Measurements from ENCODE around the gene RAET1E.
"Not testable (repeated sequence)": the region's sequence is repeated elsewhere in the genome, so short reads cannot be mapped to it uniquely, and the experiment has no call there.

RAET1E gene

DNA sequence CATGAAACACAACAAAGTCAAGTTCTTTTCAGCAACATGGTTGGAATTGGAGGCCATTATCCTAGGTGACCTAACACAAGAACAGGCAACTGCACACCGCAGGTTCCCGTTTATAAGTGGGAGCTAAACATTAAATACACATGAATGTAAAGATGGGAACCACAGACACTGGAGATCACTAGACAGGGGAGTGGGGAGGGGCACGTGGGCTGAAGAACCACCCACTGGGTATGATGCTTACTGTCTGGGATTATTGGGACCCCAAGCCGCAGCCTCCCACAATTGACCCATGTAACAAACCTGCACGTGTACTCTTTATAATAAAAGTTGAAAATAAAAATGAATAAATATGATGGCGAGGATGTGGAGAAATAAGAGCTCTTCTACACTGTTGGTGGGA, 33.6 kb upstream of the RAET1E start:
- Histone ChIP-seq H3K4me3 (no peak overlapping the region), H3K27ac (no peak overlapping the region)

DNA sequence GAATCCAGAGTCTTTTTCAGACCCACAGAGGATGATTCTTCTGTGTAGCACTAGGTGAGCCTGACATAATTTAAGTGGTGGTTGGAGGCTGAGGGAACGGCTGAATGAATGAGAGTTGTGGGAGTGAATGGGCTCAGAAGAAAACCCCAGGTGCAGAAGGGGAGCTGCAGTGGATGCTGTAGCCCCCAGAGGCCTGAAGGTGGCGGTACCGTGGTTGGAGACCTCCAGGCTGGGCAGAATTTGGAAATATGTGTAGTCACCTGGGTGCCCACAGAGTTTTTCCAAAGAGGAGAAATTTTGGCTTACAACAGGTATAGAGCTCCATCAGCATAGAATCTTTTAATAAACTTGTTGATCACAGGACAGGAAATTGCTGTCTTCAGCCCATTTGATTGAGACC, 31.5 kb upstream of the RAET1E start:
- no peak overlapping the region for H3K27ac ChIP-seq
- no peak overlapping the region for H3K4me3 ChIP-seq

DNA sequence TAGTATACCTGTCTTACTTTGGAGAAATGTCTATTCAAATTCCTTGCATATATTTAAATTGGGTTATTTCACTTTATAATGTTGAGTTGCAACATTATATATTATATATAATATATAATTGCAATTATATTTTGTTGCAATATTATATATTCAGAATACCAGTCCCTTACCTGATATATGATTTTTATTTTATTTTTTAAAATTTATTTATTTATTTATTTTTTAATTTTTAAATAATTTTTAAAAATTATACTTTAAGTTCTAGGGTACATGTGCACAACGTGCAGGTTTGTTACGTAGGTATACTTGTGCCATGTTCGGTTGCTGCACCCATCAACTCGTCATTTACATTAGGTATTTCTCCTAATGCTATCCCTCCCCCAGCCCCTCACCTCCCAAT, 29.1 kb upstream of the RAET1E start:
- not testable (repeated sequence) for H3K4me3 ChIP-seq, H3K27ac ChIP-seq

DNA sequence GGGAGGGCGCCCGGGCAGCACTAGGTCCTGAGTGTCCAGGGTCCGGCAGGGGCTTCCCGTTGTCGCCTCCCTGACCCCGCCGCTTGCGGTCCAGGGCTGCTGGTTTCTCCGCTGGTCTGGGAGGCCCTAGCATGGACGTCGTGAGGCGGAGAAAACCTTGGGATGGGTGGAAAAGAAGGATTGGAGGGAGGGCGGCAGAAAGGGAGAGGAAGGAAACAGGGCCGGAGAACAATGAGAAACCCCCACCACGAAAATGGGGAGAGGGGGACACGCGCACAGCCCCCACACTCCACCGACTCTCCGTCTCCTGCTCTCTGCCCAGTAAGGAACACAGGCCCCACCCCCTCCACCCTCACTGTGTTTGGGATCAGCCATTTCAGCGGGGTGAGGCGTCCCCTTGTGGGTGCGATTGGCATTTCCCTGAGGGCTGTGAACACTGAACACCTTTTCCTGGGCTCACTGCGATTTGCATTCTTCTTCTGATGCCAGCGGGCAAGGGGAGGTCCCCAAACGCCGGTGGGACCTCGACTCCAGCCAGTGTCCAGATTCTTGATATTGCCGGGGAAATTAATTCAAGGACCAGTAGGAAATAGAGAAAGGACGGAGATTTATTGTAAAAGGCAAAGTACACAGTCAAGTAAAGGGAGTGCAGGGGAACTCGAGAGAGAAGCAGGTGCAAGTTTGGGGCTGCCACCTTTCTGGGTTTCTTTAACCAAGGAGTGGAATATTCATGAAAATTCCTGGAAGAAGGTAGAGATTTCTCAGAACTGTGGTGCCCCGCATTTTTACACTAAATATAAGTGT, 28.3 kb upstream of the RAET1E start:
- Histone ChIP-seq H3K27ac (peak overlapping the region in 15 of 21 experiments; percentile 2 to 73 (median 56)), H3K4me3 (peak overlapping the region; percentile 27 to 51 (median 40))

DNA sequence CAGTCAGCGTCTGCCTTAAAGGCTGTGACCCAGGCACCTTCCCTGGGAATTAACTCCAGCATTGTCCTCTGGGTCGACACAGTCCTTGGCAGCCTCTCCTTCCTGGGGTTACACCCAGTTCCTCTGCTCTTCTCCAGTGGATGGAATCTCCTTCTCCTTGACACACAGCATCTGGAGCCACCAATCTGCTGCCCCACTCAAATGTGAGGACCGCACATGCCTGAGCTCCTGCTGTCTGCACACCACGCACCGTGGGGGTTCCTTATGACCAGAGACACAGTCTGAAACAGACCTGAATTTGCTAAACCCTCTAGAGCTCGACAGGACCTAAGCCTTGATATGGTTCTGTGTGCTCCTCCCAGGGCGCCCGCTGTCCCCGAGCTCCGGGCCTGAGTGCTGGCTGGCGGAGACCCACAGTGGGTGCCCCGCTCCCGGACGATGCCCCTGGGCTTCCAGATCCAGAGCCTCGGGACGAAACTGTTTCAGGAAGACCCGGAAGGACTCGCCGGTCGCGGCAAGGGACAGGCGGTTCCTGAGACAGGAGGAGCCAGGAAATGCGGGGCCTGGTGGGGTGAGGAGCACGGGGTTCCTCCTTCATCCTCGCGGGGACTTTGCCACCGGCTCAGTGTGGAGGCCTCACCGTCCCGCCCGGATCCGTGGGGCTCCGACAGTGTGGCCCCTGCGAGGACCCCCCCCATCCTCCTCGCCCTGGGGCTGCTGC, 27.5 kb upstream of the RAET1E start:
- Histone ChIP-seq H3K4me3 (peak overlapping the region; percentile 27 to 51 (median 40)), H3K27ac (peak overlapping the region in 15 of 21 experiments; percentile 2 to 73 (median 56))

DNA sequence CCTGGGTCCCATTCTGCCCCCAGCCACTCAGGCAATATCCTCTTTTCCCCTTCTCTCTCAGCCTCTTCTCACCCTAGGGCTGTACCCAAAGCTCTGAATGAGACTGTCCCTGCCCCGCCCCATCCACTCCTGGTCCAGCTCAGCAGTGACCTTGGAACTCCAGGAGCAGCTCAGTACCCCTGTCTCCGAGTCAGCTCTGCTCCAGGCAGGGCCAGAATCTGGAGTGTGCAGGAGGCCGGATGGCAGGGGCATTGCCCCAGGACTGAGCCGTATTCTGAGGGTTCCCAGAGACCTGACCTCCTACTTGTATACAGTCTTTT, 27.0 kb upstream of the RAET1E start:
- Histone ChIP-seq H3K4me3 (no peak overlapping the region), H3K27ac (peak overlapping the region in 1 of 21 experiments; percentile 35)

DNA sequence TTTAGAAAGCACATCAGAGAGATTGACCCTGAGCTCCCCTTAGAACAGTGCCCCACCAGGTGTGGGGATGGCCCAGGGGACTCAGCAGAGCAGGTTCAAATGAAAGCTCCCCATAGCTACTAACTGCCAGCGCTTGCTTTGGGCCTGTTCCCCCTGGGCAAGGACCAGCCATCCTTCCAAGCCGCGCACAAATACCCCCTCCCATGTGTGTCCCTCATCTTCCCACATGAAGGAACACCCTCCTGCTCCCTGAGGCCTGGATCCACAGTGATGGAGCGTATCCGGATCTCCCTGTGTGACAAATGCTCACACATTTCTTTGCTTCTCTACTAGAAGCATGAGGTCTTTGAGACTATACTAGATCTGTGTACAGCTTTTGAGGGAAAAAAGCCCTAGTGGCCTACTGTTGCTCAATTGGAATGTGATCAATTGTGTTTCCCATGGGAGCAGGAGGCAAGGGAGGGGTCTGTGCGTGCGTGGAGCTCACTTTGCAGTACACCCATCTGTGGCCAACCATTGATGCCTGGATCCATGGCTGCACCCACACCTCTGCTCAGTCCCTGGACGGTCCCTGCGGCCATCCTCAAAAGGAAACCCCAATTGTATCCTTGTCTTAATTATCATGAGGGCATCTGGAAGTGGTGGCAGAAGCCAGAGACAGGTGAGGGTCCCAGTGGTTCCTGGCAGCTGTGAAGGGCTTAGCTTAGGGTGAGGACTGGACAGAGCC, 26.5 kb upstream of the RAET1E start:
- Histone ChIP-seq H3K27ac (no peak overlapping the region), H3K4me3 (no peak overlapping the region)

DNA sequence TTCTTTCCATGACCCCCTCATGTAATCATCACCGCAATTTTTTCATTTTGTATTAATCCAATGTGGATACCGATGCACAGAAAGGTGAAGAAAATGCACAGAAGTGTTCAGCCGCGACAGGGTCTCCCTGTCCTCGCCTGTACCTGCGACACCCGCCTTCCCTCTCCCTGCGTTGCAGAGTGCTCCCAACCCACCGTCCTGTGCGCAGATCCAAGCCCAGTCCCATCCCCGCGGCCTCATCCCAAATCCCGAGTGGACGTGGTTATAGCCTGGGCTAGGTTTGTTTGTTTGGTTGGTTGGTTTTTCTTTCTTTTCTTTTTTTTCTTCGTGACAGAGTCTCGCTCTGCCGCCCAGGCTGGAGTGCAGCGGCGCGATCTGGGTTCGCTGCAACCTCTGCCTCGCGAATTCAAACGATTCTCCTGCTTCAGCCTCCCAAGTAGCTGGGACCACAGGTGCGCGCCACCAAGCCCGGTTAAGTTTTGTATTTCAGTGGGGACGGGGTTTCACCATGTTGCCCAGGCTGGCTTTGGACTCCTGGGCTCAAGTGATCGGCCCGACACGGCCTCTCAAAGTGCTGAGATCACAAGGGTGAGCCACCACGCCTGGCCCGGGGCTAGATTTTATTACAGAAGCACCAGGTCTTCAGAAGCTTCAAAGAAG, 25.5 kb upstream of the RAET1E start:
- H3K27ac ChIP-seq, result no peak overlapping the region
- peak overlapping the region; percentile 27 to 42 (median 39) for H3K4me3 ChIP-seq

DNA sequence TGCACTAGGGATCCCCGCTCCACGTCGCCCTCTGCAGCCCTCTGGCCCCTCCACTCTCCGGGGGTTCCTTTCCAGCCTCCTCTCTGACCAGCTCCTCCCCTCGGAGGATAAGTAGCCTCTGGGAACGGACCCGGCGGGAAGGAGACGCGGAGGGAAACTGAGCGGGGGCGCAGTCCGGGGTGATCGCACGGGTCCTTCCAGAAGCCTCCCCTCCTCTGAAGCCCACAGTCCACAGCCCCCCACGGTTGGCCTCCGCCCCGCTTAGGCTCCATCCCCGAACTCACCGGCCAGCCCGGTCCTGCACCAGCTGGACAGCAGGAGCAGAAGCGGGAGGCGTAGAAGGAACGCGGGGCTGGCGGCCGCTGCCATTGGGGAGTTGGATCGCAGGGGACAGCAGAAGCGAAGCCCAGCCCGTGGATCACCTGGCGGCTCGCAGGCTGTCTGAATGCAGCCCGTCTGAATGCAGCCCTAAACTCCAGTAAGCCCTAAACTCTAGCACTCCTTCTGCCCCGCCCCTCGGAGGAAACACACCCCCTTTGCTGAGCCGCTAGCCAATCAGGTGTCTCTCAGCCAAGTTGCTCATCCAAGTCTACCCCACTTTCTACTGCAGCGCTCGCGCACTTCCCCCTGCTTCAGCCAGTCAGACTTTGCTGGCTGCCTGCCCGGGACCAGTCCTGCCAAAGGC, 24.9 kb upstream of the RAET1E start, which contains the start of gene RAET1G:
Gene RAET1G, minus strand, starts transcription at position 480 of the 685 bp plus-strand sequence. Its CDS starts 111 bp downstream, at position 369.
- H3K4me3 ChIP-seq, result peak within 1 kb of the TSS; percentile 27 to 42 (median 39)
- no peak within 1 kb of the TSS for H3K27ac ChIP-seq

DNA sequence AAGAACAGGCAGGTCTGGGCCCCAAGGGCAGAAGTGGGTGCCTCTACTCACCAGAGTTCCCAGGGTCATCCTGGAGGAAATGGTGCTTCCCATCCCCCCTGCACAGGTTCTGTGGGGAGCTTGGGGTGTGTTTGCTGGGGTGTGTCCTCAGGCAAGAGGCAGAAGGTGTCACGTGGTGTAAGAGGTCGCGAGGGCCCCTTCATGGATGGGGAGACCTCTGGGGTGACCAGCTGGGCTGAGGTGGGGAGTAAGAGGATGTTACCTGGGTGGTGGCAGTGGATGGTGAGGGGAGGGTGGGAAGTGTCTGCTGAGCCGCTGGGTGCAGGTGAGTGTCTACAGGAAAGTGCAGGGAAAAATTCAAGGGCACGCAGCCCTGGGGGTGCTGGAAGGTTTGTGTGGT, 24.2 kb upstream of the RAET1E start:
- H3K4me3 ChIP-seq, result peak overlapping the region in 3 of 7 experiments; percentile 39 to 42 (median 40)
- not testable (repeated sequence) for H3K27ac ChIP-seq

DNA sequence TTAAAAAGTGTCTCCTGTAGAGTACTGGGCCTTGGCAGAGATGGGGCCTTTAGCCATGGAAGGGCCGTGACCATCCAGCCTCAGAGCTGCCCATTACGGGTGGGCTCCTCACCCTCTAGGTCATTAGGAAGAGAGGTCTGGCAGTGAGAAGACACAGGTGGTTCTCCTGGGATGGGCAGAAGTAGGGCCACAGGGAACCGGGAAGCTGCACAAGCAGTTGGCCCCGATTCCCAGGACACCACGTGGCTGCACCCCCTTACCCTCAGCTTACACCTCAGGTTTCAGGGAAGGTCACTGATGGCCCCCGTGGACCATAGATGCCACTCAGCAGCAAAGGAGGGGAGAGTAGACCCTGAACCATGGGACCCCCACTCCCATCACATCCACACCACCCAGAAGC, 23.4 kb upstream of the RAET1E start:
- Histone ChIP-seq H3K4me3 (no peak overlapping the region), H3K27ac (no peak overlapping the region)

DNA sequence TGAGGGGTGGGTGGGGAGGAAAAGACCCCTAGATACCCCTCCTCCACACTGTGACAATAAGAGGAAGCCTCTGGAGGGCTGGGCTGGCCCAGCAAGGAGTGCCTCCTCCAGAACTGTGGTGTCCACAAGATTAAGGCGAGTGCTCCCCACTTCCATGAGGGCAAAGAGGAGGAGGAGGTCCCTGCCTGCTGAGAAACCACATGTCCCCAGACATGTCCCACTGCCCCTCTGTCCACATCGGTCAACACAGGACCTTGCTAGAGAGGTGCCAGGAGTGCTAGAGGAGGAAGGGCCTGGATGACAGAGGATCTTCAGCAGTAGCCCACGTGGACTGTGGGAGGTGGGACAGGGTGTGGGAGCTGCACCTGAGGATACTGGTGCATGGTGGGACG, 21.9 kb upstream of the RAET1E start:
- Histone ChIP-seq H3K27ac (no peak overlapping the region), H3K4me3 (no peak overlapping the region)

DNA sequence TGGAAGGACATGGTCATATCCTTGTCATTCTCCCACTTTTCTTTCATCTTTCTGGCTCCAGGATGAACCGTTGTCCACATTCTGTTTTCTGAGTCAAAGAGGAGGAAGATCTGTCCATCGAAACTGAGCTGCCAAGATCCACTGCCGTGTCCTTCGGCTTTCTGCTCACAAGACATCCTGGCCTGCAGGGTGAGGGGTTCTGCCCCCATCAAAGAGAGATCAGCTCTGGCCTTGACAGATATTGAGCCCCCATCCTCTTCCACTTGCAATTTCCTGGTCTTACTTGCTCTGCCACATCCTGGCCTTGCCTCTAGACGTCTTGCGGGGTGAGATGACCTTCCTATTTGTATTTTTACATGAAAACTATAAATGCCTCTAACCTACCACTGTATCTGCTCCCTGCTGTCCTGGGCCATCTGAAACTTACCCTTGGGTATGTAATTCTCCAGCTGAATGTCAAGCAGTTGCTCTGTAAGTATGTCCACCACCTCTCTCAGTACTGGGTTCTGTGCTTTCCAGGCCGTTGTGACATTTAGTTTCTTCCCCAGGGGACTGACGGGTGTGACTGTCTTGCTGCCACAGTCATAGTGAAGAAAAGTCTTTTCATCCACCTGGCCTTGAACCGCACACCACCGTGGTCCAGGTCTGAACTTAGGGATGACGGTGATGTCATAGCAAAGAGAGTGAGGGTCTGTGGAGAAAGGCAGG, 21.4 kb upstream of the RAET1E start:
- H3K27ac ChIP-seq, H3K4me3 ChIP-seq: not testable (repeated sequence)

DNA sequence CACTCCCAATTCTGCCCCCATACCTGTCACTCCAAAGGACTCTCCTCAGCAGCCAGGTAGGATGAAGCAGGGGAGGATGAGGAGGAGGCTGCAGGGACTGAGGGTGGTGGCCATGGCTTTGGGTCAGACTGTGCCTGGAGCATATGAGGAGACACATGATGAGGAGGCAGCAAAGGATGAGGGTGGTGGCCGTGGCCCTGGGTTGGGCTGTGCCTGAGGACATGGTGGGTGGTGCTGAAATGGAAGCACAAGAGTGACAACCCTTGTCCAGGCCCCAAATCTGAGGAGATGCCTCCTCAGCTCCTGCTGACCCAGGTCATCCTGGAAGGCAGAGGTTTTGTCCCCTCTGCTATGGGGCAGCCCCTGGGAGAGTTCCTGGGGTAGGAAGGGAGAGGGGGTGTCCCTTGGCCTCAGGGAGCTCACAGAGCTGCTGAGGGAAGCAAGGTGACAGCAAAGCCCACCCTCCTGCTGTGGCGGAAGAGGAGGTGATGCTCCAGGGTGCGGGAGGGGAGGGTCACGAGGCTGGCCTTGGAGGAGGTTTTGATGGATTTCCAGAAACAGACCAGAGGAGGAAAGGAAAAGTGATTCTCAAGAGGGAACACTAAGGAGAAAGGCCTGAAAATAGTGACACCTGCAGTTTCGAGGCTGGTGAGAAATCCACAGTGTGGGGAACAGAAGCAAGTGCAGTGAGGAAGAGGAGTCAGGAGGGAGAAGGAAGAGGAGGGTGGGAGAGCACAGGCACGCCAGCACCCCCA, 20.4 kb upstream of the RAET1E start:
- H3K27ac ChIP-seq, result no peak overlapping the region

DNA sequence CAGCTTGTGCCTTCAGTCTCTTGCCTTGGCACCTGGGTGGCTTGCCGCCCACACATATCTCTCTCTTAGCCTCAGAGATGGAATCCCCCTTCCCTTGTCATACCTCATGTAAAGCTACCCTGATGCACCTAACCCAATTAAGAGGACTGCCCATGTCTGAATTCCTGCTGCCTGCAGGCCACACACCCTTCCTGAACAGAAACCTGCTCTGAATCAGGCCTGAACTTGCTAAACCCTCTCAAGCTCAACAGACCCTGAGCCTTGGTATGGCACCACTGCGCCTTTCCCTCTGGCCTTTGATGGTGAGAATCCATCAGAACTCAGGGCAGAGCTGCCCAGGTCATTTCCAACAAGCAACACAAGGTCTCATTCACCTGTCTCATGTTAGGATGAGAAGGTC, 19.8 kb upstream of the RAET1E start:
- H3K4me3 ChIP-seq, result no peak overlapping the region
- H3K27ac ChIP-seq, result no peak overlapping the region

More for the DNA sequence above, 20.4 kb upstream of the RAET1E start:
- H3K4me3 ChIP-seq, result no peak overlapping the region

DNA sequence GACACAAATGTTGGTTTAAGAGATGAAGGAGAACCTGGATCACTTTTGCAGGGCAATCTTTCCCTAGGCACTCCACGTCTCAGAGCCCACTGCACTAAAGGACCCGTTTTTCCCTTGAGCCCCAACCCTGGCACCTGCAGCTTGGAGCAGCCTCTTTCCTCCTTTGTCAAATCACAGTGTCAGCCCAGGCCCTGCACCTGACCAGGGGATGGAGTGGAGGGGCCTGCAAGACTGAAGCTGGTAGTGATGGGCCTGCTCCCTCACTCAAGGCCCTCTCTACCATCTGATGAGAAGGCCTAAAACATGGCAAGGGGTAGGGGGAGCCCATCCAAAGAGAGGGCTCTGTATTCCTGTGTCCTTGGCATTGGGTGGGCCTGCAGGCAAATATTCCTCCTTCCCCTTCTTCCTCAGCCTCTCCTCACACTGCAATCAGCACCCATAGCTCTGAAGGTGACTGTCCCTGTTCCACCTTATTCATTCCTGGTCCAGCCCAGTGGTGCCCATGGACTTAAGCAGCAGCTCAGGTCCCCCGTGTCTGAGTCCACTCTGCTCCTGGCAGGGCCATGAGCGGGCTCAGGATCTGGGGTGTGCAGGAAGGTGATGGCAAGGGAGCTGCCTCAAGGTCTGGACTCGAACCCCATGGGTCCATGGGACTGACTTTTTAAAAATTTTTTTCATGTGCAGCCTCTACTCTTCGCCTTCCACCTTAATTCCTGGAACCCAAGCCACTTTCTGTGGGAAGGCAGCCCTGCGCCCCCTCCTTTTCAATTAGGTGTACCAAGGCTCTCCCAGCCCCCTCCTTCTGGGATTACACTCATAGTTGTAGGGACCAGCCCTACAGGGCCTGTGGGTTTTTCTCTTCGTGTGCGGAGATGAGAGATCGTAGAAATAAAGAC, 18.3 kb upstream of the RAET1E start:
- H3K4me3 ChIP-seq, result no peak overlapping the region

More for the DNA sequence above, 18.3 kb upstream of the RAET1E start:
- H3K27ac ChIP-seq, result no peak overlapping the region
